Spleen (tissue), 11 donors: Measurements from ENCODE around the gene LSM14A. TPM values are rescaled to one million over a fixed set of nuclear protein-coding genes. Genes with fewer than 3 reads are reported as not detected.

Experiments
- DNase-seq: peaks from one replicate; pipeline ENCODE4 v3.0.0-alpha.2; 2020
- H3K27ac ChIP-seq, 8 donors: fragments of 200-600 bp; sonication (generic) in 7 of 8; 1 replicate in 4 of 8; 2 replicates in 4 of 8; pipeline versions ENCODE4 v1.5.0 to v1.8.0; 2016 to 2021; ENCODE audit warnings: inconsistent platforms in 4 of 8, mild to moderate bottlenecking in 4 of 8, moderate library complexity in 1 of 8
- H3K27me3 ChIP-seq, 7 donors: fragments of 200-600 bp; sonication (generic) in 6 of 7; replicated peaks in 1 of 7; 1 replicate in 4 of 7; 2 replicates in 3 of 7; pipeline versions ENCODE4 v1.5.0 to v1.8.0; 2016 to 2021; ENCODE audit warnings: inconsistent platforms in 3 of 7, mild to moderate bottlenecking in 1 of 7
- H3K36me3 ChIP-seq, 6 donors: fragments of 200-600 bp; sonication (generic) in 5 of 6; 1 replicate in 4 of 6; 2 replicates in 2 of 6; pipeline versions ENCODE4 v1.5.0 to v1.8.0; 2016 to 2021; ENCODE audit warnings: inconsistent platforms in 2 of 6
- H3K4me1 ChIP-seq, 6 donors: fragments of 200-600 bp; sonication (generic) in 5 of 6; 1 replicate in 3 of 6; 2 replicates in 3 of 6; pipeline versions ENCODE4 v1.5.0 to v1.8.0; 2016 to 2021; ENCODE audit warnings: inconsistent platforms in 3 of 6
- H3K4me3 ChIP-seq, 8 donors: fragments of 200-600 bp; sonication (generic) in 7 of 8; 1 replicate in 4 of 8; 2 replicates in 4 of 8; pipeline versions ENCODE4 v1.5.0 to v1.8.0; 2016 to 2021; ENCODE audit warnings: inconsistent platforms in 4 of 8, mild to moderate bottlenecking in 4 of 8, moderate library complexity in 2 of 8
- H3K9me3 ChIP-seq, 8 donors: fragments of 200-600 bp; sonication (generic) in 7 of 8; 1 replicate in 4 of 8; 2 replicates in 4 of 8; pipeline versions ENCODE4 v1.5.0 to v1.8.0; 2016 to 2021; ENCODE audit warnings: inconsistent platforms in 4 of 8
- CTCF ChIP-seq, 11 experiments: fragments of 200-600 bp in 7 of 11; fragments of 450-650 bp in 4 of 11; sonication (generic) in 4 of 11; IDR thresholded peaks in 8 of 11; conservative IDR thresholded peaks in 3 of 11; 1 replicate in 7 of 11; 2 replicates in 4 of 11; pipeline versions ENCODE4 v1.4.0 to v1.8.0; 2016 to 2021; ENCODE audit warnings: antibody characterized with exemption in 11 of 11, inconsistent platforms in 4 of 11, mild to moderate bottlenecking in 1 of 11
- POLR2A ChIP-seq, 3 donors: fragments of 450-650 bp; IDR thresholded peaks; one replicate each; pipeline ENCODE4 v1.5.1; 2017; ENCODE audit warnings: antibody characterized with exemption in 3 of 3, mild to moderate bottlenecking in 1 of 3
- POLR2AphosphoS5 ChIP-seq, 3 donors: sonication (generic); formaldehyde crosslinking; IDR thresholded peaks; one replicate each; pipeline ENCODE4 v1.5.1; 2017; ENCODE audit warnings: antibody characterized with exemption in 3 of 3
- WGBS, 5 donors: extraction: QIAGEN DNeasy Blood & Tissue Kit in 3 of 5; methylation state at CpG; one replicate each; pipeline versions ENCODE4 v1.1.5 to v1.1.7; 2013 to 2018; 5-methylcytosine and 5-hydroxymethylcytosine counted together
- intact Hi-C: fragments of 100-400 bp; cut with DNase I; formaldehyde crosslinking; loops from one replicate; pipeline ENCODE4 v1.15.0; 2023; ENCODE audit warnings: low total_unique reads
- polyA plus RNA-seq, 3 donors: library from polyadenylated mRNA; stranded (reverse); fragments of 200-250 nt; gene quantifications; one replicate each; pipeline ENCODE4 v1.2.1, GENCODE V29; 2013
- total RNA-seq, 7 donors: library from RNA; depleted of rRNA in 3 of 7; stranded (reverse); fragments of >200 nt in 3 of 7; fragmentation: NEBNext Ultra II Directional in 4 of 7; extraction: Animal tissue kit (Norgen Biotek cat#: 25700) in 4 of 7; gene quantifications; one replicate each; pipeline versions ENCODE4 v1.1.0 to v1.2.1, GENCODE V29; 2016 to 2021
- donor health status: healthy with polysubstance abuse.
- donor health status: DM: no; HTN: no; CAD: no; lungs with moderate emphysema.
- donor health status: DM: no; HTN: no; CAD: no.
- donor health status: Bipolar disorder and iron deficiency.
- donor health status: healthy.
- donor health status: DM: no; HTN: no; CAD: no.
- donor health status: DM: yes; HTN: yes; CAD: no.

Gene LSM14A
- total and polyA plus RNA-seq, 10 donors = 46.8 to 187 (median 122) TPM

GRCh38 chr19:34265221-34265650, 92.9 kb downstream of the LSM14A start:
- peaks cover 0 to 3% (median 0%) of the 10 kb centered on the region in 6 donors for H3K36me3 ChIP-seq
- peak overlapping the region in 7 of 8 donors; percentile 53 to 90 (median 87) for H3K27ac ChIP-seq
- no peaks in the 10 kb centered on the region for H3K27me3 ChIP-seq
- H3K9me3 ChIP-seq = no peaks in the 10 kb centered on the region
- 56 to 73% (median 67%) methylated on average over 6 of the region's 6 CpGs for WGBS, 5 donors
- H3K4me1 ChIP-seq = peaks cover 14 to 91% (median 50%) of the 10 kb centered on the region in 6 donors
- intact Hi-C loops = no loop called here
- peak overlapping the region in 7 of 8 donors; percentile 13 to 59 (median 29) for H3K4me3 ChIP-seq
- DNase-seq = no peak
- TF ChIP-seq CTCF (IDR thresholded peaks at IDR 0.05 in 8 of 11, conservative IDR thresholded peaks at IDR 0.05 in 3 of 11) = no peak
- no peak for TF ChIP-seq POLR2A (IDR thresholded peaks at IDR 0.05)
- peak in 2 of 3 donors; percentile 48 to 50 for TF ChIP-seq POLR2AphosphoS5 (IDR thresholded peaks at IDR 0.05)

- H3K27me3 ChIP-seq = no peaks in the 10 kb centered on the region
- TF ChIP-seq CTCF (IDR thresholded peaks at IDR 0.05 in 8 of 11, conservative IDR thresholded peaks at IDR 0.05 in 3 of 11) (no peak), POLR2A (IDR thresholded peaks at IDR 0.05) (no peak), POLR2AphosphoS5 (IDR thresholded peaks at IDR 0.05) (no peak)
- intact Hi-C loops = no loop called here
- no peaks in the 10 kb centered on the region for H3K9me3 ChIP-seq
- peak overlapping the region; percentile 67 to 90 (median 87) for H3K27ac ChIP-seq
- peaks cover 37 to 96% (median 80%) of the 10 kb centered on the region in 6 donors for H3K4me1 ChIP-seq
- no peak for DNase-seq
- WGBS, 5 donors = 60 to 67% (median 63%) methylated on average over 8 of the region's 8 CpGs
- no peaks in the 10 kb centered on the region for H3K36me3 ChIP-seq
- H3K4me3 ChIP-seq = peak overlapping the region in 1 of 8 donors; percentile 59
Observed at GRCh38 chr19:34269081-34269480, 96.8 kb downstream of the LSM14A start.

- Histone ChIP-seq H3K27me3 (no peaks in the 10 kb centered on the region), H3K27ac (peak overlapping the region; percentile 67 to 90 (median 87)), H3K9me3 (no peaks in the 10 kb centered on the region), H3K4me1 (peaks cover 37 to 98% (median 84%) of the 10 kb centered on the region in 6 donors), H3K36me3 (no peaks in the 10 kb centered on the region), H3K4me3 (peak overlapping the region in 3 of 8 donors; percentile 2 to 59 (median 8))
- DNase-seq = no peak
- TF ChIP-seq POLR2A (IDR thresholded peaks at IDR 0.05) (no peak), CTCF (IDR thresholded peaks at IDR 0.05 in 8 of 11, conservative IDR thresholded peaks at IDR 0.05 in 3 of 11) (no peak)
- 32 to 43% (median 37%) methylated on average over 2 of the region's 2 CpGs for WGBS, 5 donors
- intact Hi-C loops = no loop called here
Observed at GRCh38 chr19:34269489-34269888, 97.2 kb downstream of the LSM14A start.

- Histone ChIP-seq H3K4me1 (peaks cover 40 to 98% (median 84%) of the 10 kb centered on the region in 6 donors), H3K9me3 (no peaks in the 10 kb centered on the region), H3K36me3 (no peaks in the 10 kb centered on the region), H3K27ac (peak overlapping the region; percentile 67 to 90 (median 87)), H3K27me3 (no peaks in the 10 kb centered on the region), H3K4me3 (peak overlapping the region in 4 of 8 donors; percentile 2 to 59 (median 6))
- intact Hi-C loops = loop anchor here (10.0 kb wide), 1 partner anchor 65 kb away; no protein-coding TSS in a partner anchor
- TF ChIP-seq POLR2A (IDR thresholded peaks at IDR 0.05) (peak in 2 of 3 donors; percentile 43 to 66), POLR2AphosphoS5 (IDR thresholded peaks at IDR 0.05) (peak in 2 of 3 donors; percentile 65 to 95), CTCF (IDR thresholded peaks at IDR 0.05 in 8 of 11, conservative IDR thresholded peaks at IDR 0.05 in 3 of 11) (peak in 2 of 11 experiments; percentile 5 to 18)
- 1 to 11% (median 2%) methylated on average over 5 of the region's 5 CpGs for WGBS, 5 donors
- DNase-seq = peak; percentile 91
Observed at GRCh38 chr19:34269968-34270621, 97.8 kb downstream of the LSM14A start.
